Activated gamma-delta T cell (primary cell): Measurements from ENCODE around the gene LYPD6B.

Source experiments
- DNase-seq: peaks from one replicate; lab custom pipeline; 2025; lab: John Stamatoyannopoulos, UW

LYPD6B gene

GRCh38 chr2:149009576-149010461, 28.7 kb upstream of the LYPD6B start:
- no peak for DNase-seq

- DNase-seq, result no peak
These were observed 26.0 kb upstream of the LYPD6B start for GRCh38 chr2:149012545-149012944.

DNA sequence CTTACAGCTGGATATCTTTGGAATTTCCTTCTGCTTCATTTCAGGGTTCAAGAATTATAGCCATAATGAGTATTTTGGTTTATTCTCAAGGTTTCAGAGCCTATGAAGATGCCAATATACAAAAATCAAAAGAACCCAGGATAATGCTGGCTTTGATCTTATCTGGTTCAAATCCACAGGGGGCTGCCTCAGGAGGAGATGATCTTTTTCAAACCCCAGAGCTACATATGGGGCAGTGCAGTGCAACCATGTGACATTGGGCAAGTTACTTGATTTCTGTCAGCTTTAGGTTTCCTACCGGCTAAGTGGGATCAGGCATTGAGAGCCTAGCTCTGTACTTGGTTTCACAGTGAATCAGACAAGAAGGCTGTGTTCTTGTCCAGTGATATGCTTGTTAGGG, 23.0 kb upstream of the LYPD6B start:
- DNase-seq, result no peak

GRCh38 chr2:149015926-149016563, 22.5 kb upstream of the LYPD6B start:
- no peak for DNase-seq

GRCh38 chr2:149017116-149017985, 21.1 kb upstream of the LYPD6B start:
- no peak for DNase-seq

DNA sequence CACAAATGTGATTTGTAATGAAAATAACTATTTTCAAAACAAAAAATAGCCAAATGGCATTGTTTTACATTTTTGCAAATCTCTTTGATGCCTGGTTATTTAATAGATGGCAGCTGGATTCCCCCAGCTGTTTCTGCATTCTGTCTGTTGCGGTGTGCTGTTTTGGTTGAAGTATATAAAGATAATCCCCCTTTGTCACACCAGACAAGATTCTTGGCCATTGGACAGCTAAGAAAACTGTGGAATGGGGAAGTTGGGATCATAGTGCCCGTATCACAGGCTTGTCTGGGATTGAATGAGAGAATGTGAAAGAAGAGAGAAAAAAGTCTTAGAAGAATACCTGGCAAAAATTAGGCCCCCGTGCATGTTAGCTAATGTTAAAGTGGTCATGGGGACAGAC, 19.5 kb upstream of the LYPD6B start:
- no peak for DNase-seq

DNA sequence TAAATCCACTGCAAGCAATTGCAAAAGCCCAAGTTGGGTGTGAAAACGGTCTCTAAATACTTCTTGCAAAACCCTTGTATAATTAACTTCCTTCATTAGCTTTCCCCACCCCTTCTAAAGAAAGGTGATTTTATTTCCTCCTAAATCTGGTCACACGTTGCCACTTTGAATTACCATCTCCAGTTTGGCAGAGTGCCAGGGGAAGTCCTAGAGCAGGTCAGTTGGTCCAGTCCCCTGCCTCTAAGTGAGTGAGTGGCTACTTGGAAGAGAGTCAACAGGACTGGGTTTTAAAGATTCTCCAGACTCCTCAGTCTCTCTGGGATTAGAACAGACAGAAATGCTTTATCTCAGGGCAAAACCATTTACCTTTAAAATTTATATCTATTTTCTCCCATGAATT, 18.7 kb upstream of the LYPD6B start:
- no peak for DNase-seq

GRCh38 chr2:149020432-149020851, 18.1 kb upstream of the LYPD6B start:
- no peak for DNase-seq

DNA sequence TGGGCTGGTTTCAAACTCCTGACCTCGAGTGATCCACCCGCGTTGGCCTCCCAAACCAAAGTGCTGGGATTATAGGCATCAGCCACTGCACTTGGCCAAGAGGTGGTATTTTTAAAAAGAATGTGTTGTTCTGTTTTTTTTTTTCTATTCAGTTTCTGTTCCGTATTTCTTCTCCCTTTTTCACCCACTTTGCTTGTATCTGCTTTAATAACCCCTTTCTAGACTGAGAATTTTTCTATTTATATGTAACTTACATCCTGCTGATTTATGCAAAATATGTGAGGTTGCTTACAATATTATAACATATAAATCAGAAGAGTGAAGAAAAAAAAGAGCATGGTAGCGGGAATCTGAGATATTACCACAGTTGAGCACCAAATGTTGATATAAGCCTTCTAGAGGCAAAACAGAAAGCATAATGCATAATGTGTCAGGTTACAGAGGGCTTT, 17.2 kb upstream of the LYPD6B start:
- no peak for DNase-seq

DNA sequence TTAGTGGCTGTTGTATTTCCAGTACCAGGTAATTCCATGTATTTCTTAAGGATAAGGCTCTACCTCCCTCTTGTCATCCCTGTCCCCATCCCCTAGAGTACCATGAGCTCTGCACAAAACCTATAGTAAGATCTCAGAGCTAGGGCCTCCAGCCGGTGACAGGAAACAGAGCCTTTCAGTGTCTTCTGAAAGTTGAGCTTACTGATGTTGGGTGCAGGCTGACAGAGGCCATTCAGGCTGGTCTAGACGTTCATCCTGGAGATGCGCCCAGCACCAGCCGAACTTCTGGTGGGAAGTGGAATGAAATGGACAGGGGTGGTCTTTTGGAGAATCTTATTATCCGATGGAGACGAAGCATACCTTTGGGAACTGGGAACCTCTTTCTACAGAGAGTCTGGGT, 16.7 kb upstream of the LYPD6B start:
- DNase-seq, result no peak

GRCh38 chr2:149023091-149023490, 15.4 kb upstream of the LYPD6B start:
- no peak for DNase-seq

GRCh38 chr2:149027590-149028250, 10.8 kb upstream of the LYPD6B start:
- DNase-seq, result no peak

GRCh38 chr2:149028377-149028776, 10.1 kb upstream of the LYPD6B start:
- no peak for DNase-seq

DNA sequence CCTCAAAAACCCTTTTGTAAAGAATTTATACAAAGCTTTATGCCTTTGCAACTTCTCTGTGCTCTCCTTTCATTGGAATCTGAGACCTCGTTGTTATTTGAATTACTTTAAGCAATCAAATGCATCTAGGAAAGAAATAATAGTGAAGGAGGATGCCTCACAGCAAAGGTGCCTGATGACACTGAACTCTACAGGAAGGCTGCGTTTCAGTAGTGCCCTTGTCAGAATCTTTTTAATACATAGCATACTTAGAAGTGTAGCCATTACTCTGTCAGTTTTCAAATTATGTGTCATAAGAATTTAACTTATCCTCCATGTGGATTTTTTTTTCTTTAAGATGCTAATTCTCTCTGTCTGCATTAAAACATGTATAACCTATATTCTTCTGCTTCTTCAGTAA, 9.6 kb upstream of the LYPD6B start:
- no peak for DNase-seq

GRCh38 chr2:149029307-149029965, 9.1 kb upstream of the LYPD6B start:
- no peak for DNase-seq

DNA sequence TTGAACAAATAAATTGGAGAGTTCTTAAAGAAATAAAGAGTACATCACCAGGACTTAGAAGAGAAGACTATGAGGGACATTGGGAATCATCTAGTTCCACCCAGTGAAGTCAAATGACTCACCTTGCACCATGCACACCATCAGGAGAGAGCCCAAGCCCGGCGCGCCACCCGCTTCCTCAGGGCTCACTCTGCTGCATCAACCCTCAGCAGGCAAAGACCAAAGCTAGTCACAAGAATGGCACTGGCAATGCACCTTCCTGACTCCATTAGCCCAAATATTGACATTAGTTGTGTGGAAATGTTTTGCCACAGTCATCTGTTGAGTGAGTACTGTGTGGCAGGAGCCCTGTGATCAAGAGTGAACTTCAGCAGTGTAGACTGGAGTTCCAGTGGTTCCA, 7.1 kb upstream of the LYPD6B start:
- DNase-seq, result no peak

DNA sequence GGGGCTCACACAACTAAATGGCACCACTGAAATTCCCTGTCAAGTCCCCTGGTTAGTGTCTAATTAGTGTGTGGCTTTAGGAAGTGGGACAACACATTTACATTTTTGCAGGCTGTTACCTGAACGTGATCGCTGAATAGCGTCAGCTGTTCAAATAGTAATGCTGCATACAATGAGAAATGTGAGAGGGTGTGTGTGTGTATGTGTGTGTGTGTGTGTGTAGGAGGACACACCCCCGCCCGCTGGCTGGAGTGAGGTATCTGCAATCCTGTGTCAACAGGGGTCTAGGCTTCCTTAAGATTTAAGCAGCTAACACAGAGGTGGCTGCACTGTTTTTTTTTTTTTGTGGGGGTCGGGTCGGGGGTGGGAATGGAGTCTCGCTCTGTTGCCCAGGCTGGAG, 4.8 kb upstream of the LYPD6B start:
- DNase-seq, result no peak

GRCh38 chr2:149034406-149034805, 4.1 kb upstream of the LYPD6B start:
- no peak for DNase-seq

DNA sequence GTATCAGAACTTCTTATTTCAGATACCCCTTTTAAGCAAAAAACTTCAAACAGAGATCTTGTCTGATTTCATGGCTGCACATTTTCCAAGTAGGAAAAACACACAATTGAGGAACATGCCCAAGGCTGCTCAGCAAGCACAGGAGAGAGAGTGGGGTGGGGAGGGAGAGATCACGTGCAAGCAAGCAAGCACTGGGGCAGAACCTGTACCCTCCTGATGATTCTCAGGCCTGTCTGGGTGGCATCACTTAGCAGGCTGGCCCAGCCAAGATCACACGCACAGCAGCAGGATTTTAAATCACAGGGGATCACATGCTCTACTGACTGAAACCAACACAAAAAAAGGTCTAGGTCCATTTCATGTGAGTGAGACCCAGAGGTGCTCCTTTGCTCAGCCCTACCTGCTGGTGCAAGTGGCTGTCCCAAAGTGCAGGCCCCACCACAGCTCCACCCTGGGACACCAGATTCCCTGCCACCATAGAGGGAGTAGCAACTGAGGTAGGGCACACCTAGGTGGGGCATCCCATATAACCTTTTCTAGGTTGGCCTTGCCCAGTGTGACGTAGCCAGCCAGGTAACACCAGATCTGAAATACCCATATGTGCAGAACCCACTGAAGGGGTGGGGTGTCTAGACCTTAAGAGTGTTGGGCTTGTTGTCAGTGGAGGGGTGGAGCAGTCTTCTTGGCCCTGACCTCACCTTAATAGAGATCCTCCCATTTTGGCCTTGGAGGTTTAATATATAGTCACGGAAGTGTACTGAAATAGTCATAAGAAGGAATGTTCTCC, 1.8 kb upstream of the LYPD6B start:
- no peak for DNase-seq

- no peak for DNase-seq
These were observed 648 bp upstream of the LYPD6B start for GRCh38 chr2:149037851-149038250.
